Measurements from ENCODE around the gene SLC6A3.

GRCh38 chr5:1343931-1344901, 101.0 kb downstream of the SLC6A3 start:
- TF ChIP-seq CTCF (conservative IDR thresholded peaks at IDR 0.05) (no peak), ZFX (IDR thresholded peaks at IDR 0.05) (no peak)

All from C4-2B (cell line).